LNCaP clone FGC (cell line): ENCODE results near the gene CNTNAP4.
A peak's percentile ranks its signal among the peaks of the same experiment; 100 is the strongest.

Experiments
- DNase-seq: peaks from one replicate; pipeline ENCODE4 v3.0.0-alpha.2; 2011; ENCODE audit warnings: low read depth
- H3K4me3 ChIP-seq: 2 replicates; pipeline ENCODE4 v1.5.1; 2011; ENCODE audit warnings: mild to moderate bottlenecking, low read depth, low read length, control low read depth
- TF ChIP-seq, protein P1 (sequence below): IDR thresholded peaks from 2 replicates; pipeline ENCODE4 v1.5.1; 2012; ENCODE audit warnings: mild to moderate bottlenecking; ENCODE audit not compliant: control insufficient read depth, insufficient read depth; ENCODE audit errors: extremely low read depth

The CNTNAP4 gene

GRCh38 chr16:76428858-76429257, 151.7 kb downstream of the CNTNAP4 start:
- H3K4me3 ChIP-seq: no peak overlapping the region
- TF ChIP-seq, protein P1, sequence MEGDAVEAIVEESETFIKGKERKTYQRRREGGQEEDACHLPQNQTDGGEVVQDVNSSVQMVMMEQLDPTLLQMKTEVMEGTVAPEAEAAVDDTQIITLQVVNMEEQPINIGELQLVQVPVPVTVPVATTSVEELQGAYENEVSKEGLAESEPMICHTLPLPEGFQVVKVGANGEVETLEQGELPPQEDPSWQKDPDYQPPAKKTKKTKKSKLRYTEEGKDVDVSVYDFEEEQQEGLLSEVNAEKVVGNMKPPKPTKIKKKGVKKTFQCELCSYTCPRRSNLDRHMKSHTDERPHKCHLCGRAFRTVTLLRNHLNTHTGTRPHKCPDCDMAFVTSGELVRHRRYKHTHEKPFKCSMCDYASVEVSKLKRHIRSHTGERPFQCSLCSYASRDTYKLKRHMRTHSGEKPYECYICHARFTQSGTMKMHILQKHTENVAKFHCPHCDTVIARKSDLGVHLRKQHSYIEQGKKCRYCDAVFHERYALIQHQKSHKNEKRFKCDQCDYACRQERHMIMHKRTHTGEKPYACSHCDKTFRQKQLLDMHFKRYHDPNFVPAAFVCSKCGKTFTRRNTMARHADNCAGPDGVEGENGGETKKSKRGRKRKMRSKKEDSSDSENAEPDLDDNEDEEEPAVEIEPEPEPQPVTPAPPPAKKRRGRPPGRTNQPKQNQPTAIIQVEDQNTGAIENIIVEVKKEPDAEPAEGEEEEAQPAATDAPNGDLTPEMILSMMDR: no peak
- DNase-seq: peak; percentile 52

DNA sequence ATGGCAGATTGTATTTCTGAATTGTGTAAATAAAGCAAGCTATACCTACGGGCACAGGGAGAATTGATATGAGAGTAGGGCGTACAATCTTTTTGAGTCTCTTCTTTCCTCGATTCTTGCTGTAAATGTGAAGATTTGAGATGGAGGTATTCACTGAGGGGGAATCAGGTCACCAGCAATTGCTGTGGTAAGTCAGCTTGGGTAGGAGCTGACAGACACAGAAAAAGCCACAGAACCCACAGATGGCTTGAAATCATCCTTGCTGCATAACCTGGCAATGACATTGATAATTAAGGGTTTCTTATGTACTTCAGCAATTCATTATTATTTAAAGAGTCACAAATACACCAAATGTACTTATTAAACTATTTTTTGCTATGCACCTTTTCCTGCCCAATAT, 164.2 kb downstream of the CNTNAP4 start:
- no peak overlapping the region for H3K4me3 ChIP-seq
- DNase-seq: no peak
- TF ChIP-seq, protein P1: no peak

DNA sequence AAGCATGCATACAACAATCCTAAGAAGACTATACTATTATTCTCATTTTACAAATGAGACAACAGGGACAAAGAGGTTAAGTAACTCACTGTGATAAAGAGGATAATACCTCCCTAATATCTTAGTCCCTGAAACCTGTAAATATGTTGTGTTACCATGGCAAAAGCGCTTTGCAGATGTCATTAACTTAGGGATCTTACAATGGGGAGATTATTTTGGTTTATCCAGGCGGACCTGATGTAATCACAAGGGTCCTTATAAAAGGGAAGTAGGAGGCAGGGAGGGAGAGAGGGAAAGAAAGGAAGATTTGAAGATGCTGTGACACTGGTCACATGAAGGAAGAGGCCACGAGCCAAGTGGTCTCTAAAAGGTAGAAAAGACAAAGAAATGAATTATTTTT, 164.7 kb downstream of the CNTNAP4 start:
- TF ChIP-seq, protein P1: no peak
- DNase-seq: no peak

GRCh38 chr16:76443973-76444372, 166.8 kb downstream of the CNTNAP4 start:
- H3K4me3 ChIP-seq: no peak overlapping the region
- TF ChIP-seq, protein P1: no peak
- no peak for DNase-seq

More for the DNA sequence above, 164.7 kb downstream of the CNTNAP4 start:
- no peak overlapping the region for H3K4me3 ChIP-seq

GRCh38 chr16:76444832-76445231, 167.6 kb downstream of the CNTNAP4 start:
- TF ChIP-seq, protein P1: no peak
- DNase-seq: no peak
- no peak overlapping the region for H3K4me3 ChIP-seq

DNA sequence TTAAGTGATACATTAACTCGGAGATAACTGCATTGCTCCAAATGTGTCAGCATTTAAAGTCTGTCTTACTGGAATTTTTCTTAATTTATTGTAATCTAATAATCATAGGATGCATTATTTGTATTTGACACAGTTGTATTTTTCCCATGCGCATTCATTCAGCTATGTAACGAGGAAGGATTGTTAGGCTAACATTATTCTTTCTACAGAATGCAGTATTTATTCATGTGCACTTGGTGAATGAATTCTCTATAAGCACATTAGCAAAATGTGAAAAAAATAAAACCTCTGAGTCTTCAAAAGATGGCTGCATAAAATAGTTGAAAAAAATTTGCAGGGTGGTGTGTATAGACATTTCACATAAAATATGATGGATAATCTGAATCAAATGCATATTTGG, 168.6 kb downstream of the CNTNAP4 start:
- no peak for DNase-seq
- no peak overlapping the region for H3K4me3 ChIP-seq
- TF ChIP-seq, protein P1: no peak

GRCh38 chr16:76446251-76446650, 169.1 kb downstream of the CNTNAP4 start:
- no peak overlapping the region for H3K4me3 ChIP-seq
- TF ChIP-seq, protein P1: no peak

More at GRCh38 chr16:76446251-76446650, 169.1 kb downstream of the CNTNAP4 start:
- DNase-seq: no peak
